ENCODE measurements around the gene EXT2. TPM values are rescaled to one million over a fixed set of nuclear protein-coding genes. Genes with fewer than 3 reads are reported as not detected.

The EXT2 gene
- total RNA-seq, 3 donors from 2014 or later (not counting 1 experiment from before 2014, with no cell fraction given) = 44.2 to 50.3 (median 45.8) TPM

DNA sequence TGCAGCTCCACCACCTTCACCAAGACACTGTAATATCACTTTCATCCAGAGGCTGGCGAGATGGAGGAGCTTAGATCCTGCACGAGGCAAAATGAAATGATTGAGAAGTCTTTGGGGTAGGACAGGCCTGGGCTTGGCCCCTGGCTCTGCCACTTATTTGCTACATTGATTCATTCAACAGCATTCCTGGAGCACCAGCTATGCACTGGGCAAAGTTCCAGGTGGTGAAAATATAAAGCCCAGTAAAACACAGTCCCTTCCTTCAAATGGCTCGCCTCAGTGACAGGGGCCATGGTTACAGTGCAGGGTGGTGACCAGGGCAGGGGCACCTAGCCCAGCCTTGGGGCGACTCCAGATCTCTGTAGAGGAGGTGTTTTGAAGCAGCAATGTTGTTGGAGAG lies 194.7 kb downstream of the EXT2 start:
- TF ChIP-seq, protein P1, sequence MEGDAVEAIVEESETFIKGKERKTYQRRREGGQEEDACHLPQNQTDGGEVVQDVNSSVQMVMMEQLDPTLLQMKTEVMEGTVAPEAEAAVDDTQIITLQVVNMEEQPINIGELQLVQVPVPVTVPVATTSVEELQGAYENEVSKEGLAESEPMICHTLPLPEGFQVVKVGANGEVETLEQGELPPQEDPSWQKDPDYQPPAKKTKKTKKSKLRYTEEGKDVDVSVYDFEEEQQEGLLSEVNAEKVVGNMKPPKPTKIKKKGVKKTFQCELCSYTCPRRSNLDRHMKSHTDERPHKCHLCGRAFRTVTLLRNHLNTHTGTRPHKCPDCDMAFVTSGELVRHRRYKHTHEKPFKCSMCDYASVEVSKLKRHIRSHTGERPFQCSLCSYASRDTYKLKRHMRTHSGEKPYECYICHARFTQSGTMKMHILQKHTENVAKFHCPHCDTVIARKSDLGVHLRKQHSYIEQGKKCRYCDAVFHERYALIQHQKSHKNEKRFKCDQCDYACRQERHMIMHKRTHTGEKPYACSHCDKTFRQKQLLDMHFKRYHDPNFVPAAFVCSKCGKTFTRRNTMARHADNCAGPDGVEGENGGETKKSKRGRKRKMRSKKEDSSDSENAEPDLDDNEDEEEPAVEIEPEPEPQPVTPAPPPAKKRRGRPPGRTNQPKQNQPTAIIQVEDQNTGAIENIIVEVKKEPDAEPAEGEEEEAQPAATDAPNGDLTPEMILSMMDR (IDR thresholded peaks at IDR 0.05) = no peak
- peaks cover 0 to 4% of the 10 kb centered on the region in 2 donors for H3K4me1 Mint-ChIP-seq
- no peaks in the 10 kb centered on the region for H3K36me3 ChIP-seq (ENCODE audit: control insufficient read depth, insufficient read depth, low read length)
- ATAC-seq = no peak
- peaks cover 0 to 2% of the 10 kb centered on the region in 2 donors for H3K27me3 Mint-ChIP-seq (ENCODE audit: low read depth in 2 of 2)
- no peak overlapping the region for H3K4me3 ChIP-seq (ENCODE audit: low read length)
- no peak overlapping the region for H3K4me3 Mint-ChIP-seq
- 67% methylated on average over 3 of the region's 4 CpGs for WGBS (ENCODE audit: insufficient coverage)
- H3K27ac ChIP-seq (ENCODE audit: low read length) = no peak overlapping the region
- H3K27me3 ChIP-seq (ENCODE audit: control insufficient read depth, insufficient read depth, low read length) = no peaks in the 10 kb centered on the region
- H3K4me1 ChIP-seq (ENCODE audit: control insufficient read depth, insufficient read depth, low read length) = no peaks in the 10 kb centered on the region
- DNase-seq = no peak
- intact Hi-C loops (cut with micrococcal nuclease) = no loop called here
- H3K9me3 ChIP-seq (ENCODE audit: control insufficient read depth, insufficient read depth, low read length) = no peaks in the 10 kb centered on the region
- no peaks in the 10 kb centered on the region for H3K36me3 Mint-ChIP-seq
- H3K9me3 Mint-ChIP-seq = no peaks in the 10 kb centered on the region
- no peak overlapping the region for H3K27ac Mint-ChIP-seq

Other genes starting within 250 kb of the EXT2 start
- 10 to 100 TPM; 24.3 to 30.8 (median 29.6) TPM for gene ALKBH3, start 214.8 kb upstream of the EXT2 start, total RNA-seq
- 1 to 10 TPM in 2 of 3 donors, under 1 TPM in 1; 0.47 to 1.7 (median 1.2) TPM for gene C11orf96, start 153.0 kb upstream of the EXT2 start, total RNA-seq
- gene ACCSL, start 47.7 kb upstream of the EXT2 start, total RNA-seq = not detected
- gene ACCS, start 29.4 kb upstream of the EXT2 start, total RNA-seq = 10 to 100 TPM; 16.3 to 32.1 (median 31.9) TPM
- not detected for gene ALX4, start 214.5 kb downstream of the EXT2 start, total RNA-seq

Data from natural killer cell (primary cell).